Measurements from ENCODE around the gene VAMP2. TPM values are rescaled to one million over a fixed set of nuclear protein-coding genes. Genes with fewer than 3 reads are reported as not detected.

The VAMP2 gene
- total RNA-seq, 4 donors from 2014 or later = 20.9 to 49.4 (median 30.1) TPM

DNA sequence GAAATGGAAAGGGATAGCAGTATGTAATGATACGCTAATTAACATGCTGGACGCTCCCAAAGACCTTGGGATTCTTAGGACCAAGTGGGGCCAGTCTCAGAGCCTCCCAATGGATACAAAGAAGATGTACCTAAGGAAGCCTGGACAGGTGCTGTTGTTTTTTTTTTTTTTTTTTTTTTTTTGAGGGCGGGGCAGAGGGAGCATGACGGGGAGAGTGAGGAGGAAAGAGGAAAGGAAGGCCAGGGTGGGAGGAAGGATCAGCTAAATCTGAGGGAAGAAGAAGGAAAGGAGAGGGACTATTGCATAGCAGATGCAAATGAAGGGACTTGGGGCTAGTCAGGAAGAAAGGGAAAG is 2.5 kb downstream of the VAMP2 start:
- H3K4me3 ChIP-seq = no peak overlapping the region
- WGBS, 2 donors (ENCODE audit: low coverage in 1 of 2) = 52 to 85% methylated on average over 2 to 4 of the region's 4 CpGs
- H3K9me3 ChIP-seq = no peaks in the 10 kb centered on the region
- peaks cover 33 to 66% (median 48%) of the 10 kb centered on the region in 4 donors for H3K4me1 ChIP-seq
- DNase-seq = no peak
- H3K36me3 ChIP-seq = peaks cover 0 to 3% (median 0%) of the 10 kb centered on the region in 4 donors
- TF ChIP-seq POLR2AphosphoS5 (IDR thresholded peaks at IDR 0.05) = no peak
- no peak for TF ChIP-seq EP300 (IDR thresholded peaks at IDR 0.05; ENCODE audit: low read depth)
- in situ Hi-C loops (cut with MboI; ENCODE audit: low pct_ligation_motif_present in 1 of 4, low pct_unique_long_range_greater_than_20kb in 1 of 4, low sequenced_read_pairs in 3 of 4) = no loop called here
- intact Hi-C loops (cut with DNase I; ENCODE audit: low total_unique reads) = no loop called here
- H3K27ac ChIP-seq = peak overlapping the region; percentile 93 to 100 (median 97)
- no peaks in the 10 kb centered on the region for H3K27me3 ChIP-seq

DNA sequence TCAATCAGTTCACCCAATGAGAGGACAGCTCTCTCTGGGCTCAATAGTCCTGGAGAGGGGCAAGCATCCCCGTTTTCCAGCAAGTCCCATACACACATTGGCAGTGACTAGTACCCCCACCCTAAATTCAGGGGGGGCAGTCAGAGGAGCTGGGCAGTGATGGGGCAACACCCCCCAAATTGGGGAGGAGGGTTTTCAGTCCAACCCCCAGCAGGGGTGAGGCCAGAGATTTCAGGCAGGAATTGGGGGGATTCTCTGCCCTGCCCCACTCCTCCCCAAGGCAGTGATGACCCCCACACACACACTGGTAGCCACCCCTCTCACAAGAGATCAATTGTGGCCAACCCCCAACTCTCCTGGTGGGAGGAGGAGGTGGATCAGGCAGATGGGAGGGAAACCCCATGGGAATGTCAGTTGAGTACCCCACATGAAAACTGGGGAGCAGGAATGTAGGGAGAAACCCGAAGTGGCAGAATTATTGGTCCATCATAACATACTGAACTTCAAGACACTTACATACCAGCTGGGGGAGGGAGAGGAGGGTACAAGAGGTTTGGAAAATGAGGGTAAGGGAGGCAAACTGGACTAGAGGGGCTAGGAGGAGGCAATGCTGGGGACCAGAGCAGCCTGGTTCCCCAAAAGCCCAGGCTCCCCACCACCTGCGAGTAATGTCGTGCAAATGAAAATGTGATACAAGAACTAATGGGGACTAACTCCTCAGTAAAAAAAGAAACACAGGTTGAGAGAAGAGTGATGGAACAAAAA is 3.1 kb downstream of the VAMP2 start:
- no peaks in the 10 kb centered on the region for H3K9me3 ChIP-seq
- 71% methylated on average over 4 of the region's 4 CpGs; no CpG with 5 or more reads in 1 of the 2 donors for WGBS, 2 donors (ENCODE audit: low coverage in 1 of 2)
- H3K4me3 ChIP-seq = no peak overlapping the region
- TF ChIP-seq POLR2A (IDR thresholded peaks at IDR 0.05) = no peak
- TF ChIP-seq, protein P1, sequence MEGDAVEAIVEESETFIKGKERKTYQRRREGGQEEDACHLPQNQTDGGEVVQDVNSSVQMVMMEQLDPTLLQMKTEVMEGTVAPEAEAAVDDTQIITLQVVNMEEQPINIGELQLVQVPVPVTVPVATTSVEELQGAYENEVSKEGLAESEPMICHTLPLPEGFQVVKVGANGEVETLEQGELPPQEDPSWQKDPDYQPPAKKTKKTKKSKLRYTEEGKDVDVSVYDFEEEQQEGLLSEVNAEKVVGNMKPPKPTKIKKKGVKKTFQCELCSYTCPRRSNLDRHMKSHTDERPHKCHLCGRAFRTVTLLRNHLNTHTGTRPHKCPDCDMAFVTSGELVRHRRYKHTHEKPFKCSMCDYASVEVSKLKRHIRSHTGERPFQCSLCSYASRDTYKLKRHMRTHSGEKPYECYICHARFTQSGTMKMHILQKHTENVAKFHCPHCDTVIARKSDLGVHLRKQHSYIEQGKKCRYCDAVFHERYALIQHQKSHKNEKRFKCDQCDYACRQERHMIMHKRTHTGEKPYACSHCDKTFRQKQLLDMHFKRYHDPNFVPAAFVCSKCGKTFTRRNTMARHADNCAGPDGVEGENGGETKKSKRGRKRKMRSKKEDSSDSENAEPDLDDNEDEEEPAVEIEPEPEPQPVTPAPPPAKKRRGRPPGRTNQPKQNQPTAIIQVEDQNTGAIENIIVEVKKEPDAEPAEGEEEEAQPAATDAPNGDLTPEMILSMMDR (IDR thresholded peaks at IDR 0.05) = no peak
- TF ChIP-seq EP300 (IDR thresholded peaks at IDR 0.05; ENCODE audit: low read depth) = no peak
- no peak for TF ChIP-seq POLR2AphosphoS5 (IDR thresholded peaks at IDR 0.05)
- intact Hi-C loops (cut with DNase I; ENCODE audit: low total_unique reads) = no loop called here
- H3K4me1 ChIP-seq = peaks cover 33 to 66% (median 47%) of the 10 kb centered on the region in 4 donors
- H3K27ac ChIP-seq = peak overlapping the region; percentile 93 to 100 (median 97)
- H3K36me3 ChIP-seq = peaks cover 0 to 3% (median 0%) of the 10 kb centered on the region in 4 donors
- in situ Hi-C loops (cut with MboI; ENCODE audit: low pct_ligation_motif_present in 1 of 4, low pct_unique_long_range_greater_than_20kb in 1 of 4, low sequenced_read_pairs in 3 of 4) = no loop called here
- DNase-seq = no peak
- H3K27me3 ChIP-seq = no peaks in the 10 kb centered on the region

DNA sequence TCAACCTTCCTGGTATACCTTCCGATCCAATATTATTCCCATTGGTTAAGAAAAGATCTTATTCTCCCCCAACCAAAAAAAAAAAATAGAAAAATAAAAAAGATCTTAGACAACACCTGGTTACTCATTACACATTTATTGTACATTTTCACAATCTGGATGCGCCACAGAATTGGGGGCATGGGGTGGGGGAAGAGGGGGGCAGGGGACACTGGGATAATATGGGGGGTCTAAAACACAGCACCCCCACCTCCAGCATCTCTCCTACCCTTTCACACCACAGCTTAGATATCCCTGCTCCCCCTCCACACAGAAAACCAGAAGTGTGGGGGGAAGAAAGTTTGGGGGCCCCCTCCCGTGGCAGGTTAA is 3.7 kb downstream of the VAMP2 start:
- Histone ChIP-seq H3K27ac (peak overlapping the region; percentile 93 to 100 (median 97)), H3K4me1 (peaks cover 28 to 63% (median 42%) of the 10 kb centered on the region in 4 donors), H3K4me3 (no peak overlapping the region), H3K9me3 (no peaks in the 10 kb centered on the region), H3K36me3 (peaks cover 0 to 3% (median 0%) of the 10 kb centered on the region in 4 donors), H3K27me3 (no peaks in the 10 kb centered on the region)
- in situ Hi-C loops (cut with MboI; ENCODE audit: low pct_ligation_motif_present in 1 of 4, low pct_unique_long_range_greater_than_20kb in 1 of 4, low sequenced_read_pairs in 3 of 4) (no loop called here), intact Hi-C loops (cut with DNase I; ENCODE audit: low total_unique reads) (no loop called here)
- WGBS, 2 donors (ENCODE audit: low coverage in 1 of 2) = 57 to 67% methylated on average over 3 of the region's 3 CpGs
- no peak for DNase-seq
- TF ChIP-seq POLR2AphosphoS5 (IDR thresholded peaks at IDR 0.05) (no peak), EP300 (IDR thresholded peaks at IDR 0.05; ENCODE audit: low read depth) (no peak)

DNA sequence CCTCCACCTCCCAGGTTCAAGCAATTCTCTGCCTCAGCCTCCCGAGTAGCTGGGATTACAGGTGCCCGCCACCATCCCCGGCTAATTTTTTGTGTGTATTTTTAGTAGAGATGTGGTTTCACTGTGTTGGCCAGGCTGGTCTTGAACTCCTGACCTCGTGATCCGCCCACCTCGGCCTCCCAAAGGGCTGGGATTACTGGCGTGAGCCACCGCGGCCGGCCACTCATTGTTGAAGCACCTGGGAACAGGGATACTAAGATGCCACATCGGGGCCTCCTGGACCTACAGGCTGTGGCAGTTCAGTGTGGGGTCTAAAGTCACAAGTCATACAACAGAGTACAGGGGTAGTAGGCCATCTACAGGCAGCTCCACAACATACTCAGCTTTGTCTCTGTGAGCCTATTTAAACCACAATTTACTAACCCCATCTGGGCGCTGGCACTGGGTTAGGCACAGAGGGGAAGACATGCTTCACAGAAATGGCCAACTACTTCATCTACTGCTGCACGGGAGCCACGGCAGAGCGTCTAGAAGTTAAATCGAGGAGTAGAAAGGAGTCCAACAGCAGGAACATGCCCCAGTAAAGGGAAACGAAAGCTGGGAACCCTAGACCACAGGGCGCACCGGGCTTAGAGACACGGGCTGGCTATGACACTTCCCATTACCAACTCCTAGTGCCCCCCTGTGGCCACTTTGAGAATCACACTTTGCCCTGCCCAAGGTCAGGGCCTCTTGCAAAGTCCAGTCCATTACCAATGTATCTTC is 4.3 kb downstream of the VAMP2 start:
- Histone ChIP-seq H3K4me1 (peaks cover 22 to 63% (median 42%) of the 10 kb centered on the region in 4 donors), H3K36me3 (peaks cover 0 to 3% (median 0%) of the 10 kb centered on the region in 4 donors), H3K9me3 (no peaks in the 10 kb centered on the region), H3K27me3 (no peaks in the 10 kb centered on the region), H3K27ac (peak overlapping the region; percentile 93 to 100 (median 97)), H3K4me3 (no peak overlapping the region)
- intact Hi-C loops (cut with DNase I; ENCODE audit: low total_unique reads) = no loop called here
- 40 to 46% methylated on average over 2 to 20 of the region's 20 CpGs for WGBS, 2 donors (ENCODE audit: low coverage in 1 of 2)
- in situ Hi-C loops (cut with MboI; ENCODE audit: low pct_ligation_motif_present in 1 of 4, low pct_unique_long_range_greater_than_20kb in 1 of 4, low sequenced_read_pairs in 3 of 4) = no loop called here
- TF ChIP-seq EP300 (IDR thresholded peaks at IDR 0.05; ENCODE audit: low read depth) (no peak), POLR2AphosphoS5 (IDR thresholded peaks at IDR 0.05) (peak in 2 of 3 donors; percentile 68 to 77), POLR2A (IDR thresholded peaks at IDR 0.05) (peak; percentile 35)
- TF ChIP-seq, protein P1 (IDR thresholded peaks at IDR 0.05) = peak; percentile 91 to 99 (median 96)
- DNase-seq = peak; percentile 97

Data from transverse colon (tissue), 4 donors.